ENCODE measurements around the gene JAK1.
"Not testable (repeated sequence)": the region's sequence is repeated elsewhere in the genome, so short reads cannot be mapped to it uniquely, and the experiment has no call there.

Gene JAK1

DNA sequence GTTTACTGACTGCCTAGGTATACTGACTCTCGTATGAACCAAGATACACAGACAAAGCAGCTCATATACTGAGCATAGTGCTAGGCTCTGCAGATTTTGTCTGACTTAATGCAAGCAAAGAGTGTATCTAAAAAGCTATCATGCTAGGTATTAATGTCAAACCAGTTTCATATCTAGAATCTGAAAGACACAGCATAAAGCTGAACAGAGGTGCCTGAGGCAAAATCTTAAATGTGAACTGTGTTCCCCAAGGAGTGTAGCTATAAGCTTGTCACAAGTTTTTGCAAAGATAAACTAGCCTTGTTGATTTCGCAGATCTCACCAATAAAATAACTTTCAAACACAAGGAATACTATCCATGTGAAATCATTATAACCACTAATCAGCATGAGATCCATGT is 18.1 kb downstream of the JAK1 start:
- no peak for DNase-seq

DNA sequence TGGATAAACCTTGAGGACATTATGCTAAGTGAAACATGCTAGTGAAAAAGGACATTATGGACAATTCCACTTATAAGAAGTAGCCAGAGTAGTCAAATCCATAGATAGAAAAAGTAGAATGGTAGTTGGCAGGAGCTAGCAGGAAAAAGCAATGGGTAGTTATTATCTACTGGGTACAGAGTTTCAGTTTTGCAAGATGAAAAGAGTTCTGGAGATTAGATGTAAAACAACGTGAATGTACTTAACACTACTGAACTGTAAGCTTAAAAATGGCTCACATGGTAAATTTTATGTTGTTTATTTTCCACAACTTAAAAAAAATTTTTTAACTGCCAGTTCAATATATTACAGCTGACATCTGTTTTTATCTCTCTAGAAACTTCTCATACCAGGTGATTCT is 19.4 kb downstream of the JAK1 start:
- DNase-seq: no peak

DNA sequence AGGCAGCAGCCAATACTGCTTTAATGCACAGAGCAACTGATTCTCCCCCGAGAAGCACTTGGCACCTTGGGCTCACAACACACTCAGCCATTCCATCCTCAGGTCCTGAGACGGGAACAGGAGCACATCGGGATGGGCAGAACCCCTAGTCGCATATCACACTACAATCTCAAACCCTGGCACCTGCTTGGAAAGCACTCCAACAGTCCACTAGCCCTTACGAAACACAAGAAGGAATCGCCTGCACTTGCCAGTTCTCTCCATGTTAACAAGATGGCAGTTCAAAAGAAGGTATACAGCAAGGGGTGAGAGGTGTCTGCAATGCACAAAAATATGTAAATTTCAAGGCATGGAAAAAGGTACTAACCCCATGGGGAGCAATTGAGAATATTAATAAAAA is 21.4 kb downstream of the JAK1 start:
- no peak for DNase-seq

DNA sequence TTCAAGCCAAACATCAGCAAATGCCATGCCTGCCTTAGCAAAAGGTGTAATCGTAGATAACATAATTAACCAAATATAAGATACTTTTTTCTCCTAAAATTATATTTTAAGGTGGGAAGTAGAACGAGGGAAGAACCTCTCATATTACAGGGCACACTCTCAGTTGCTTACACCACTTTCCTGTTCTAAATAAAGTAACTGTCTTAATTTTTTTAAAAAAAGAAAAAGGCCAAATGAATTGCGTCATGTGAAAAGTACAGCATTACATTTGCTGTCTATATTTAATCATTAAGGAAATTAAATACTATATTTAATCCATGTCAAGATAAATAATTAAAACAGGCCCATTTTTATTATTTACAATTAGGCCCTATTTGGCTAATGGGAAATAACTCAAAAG is 23.7 kb downstream of the JAK1 start:
- DNase-seq: no peak

DNA sequence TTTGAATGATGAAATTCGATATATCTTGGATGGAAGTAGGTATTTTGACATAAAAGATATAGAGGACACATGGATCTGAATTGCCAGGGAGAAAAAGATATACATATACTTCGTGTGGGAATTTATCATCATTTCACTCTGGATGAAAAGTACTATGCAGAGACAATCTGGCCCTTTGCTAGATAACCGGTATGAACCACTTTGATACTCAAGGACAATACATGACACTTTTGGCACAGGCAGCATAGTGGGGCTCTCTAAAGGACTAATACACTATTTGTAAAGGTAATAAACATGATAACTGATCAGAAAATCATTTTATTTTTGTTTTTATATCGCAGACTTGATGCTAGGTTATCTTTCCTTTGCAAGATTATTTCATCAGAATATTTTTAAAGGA is 24.2 kb downstream of the JAK1 start:
- DNase-seq: no peak

DNA sequence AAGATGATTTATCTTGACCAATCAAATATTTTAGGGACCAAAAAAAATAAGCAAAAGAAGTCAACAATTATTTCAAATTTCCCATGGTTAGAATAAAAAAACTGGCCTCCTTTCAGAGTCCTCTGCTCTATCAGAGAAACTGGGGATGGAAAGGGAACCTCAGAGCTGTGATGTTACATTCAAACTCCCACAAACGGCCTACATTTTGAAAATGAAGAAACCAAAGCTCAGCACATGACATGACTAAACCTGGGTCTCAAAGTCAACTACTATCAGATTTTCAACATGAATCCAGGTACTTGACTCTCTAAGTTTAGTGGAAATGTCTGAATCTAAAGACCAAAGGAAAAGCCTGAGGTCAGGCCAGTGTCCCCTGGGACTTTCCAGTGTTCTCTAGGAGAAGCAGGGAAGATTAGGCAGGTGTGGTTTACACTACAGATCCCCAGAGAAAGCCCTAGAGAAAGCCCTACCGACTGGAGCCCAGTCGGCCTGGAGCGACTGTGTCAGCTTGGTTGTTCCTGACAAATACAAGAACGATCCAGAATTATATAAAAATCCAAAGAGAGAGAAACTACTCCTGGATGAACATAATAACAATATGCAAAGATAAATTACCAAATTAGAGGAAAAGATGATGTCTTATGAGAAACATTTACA is 24.8 kb downstream of the JAK1 start:
- no peak for DNase-seq

DNA sequence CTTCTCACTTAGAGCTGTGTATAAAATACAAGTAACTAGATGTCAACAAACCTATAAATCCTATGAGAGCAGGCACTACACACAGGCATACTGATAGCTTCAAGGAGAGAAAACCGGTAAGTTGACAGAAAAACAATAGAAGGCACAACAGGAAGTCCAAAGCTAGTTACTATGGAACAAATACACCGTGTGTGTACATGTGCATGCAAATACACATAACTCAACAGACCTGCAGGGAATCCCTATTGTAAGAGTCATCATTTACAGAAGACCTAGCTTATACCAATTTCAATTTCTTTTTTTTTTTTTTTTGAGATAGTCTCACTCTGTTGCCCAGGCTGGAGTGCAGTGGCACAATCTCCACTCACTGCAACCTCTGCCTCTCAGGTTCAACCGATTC is 26.3 kb downstream of the JAK1 start:
- DNase-seq: no peak

DNA sequence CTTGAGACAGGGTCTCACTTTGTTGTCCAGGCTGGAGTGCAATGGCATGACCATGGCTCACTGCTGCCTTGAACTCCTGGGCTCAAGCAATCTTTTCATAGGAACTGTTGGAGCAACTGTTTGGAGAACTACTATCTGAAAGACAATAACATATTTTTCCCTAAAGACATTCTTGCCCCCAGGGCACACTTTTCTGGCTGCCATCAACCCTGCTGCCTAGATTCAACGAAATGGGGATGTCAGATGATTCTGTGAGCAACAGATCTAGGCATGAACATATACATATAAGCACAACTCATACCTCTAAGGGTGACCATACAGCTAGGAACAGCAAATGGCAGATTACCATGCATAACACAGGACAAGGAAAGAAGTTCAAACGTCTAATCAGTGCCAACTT is 27.4 kb downstream of the JAK1 start:
- no peak for DNase-seq

DNA sequence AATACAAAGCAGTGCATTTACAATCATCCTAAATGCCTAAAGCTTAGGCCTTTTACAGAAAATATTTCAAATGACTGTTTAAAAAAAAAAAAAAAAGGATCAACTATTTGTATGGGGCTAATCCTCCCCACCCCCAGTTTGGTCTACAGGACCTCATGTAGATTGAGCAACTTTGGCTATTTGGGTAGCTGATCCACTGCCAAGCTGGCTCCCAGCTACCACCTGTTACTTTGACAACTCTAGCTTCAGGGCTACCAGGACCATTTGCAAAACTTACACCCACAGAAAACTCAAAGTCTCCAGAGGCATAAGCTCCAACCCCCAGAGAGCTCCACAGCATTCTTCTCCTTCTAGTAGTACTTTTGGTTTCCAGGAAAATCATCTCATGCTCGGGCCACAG is 29.4 kb downstream of the JAK1 start:
- DNase-seq: no peak

DNA sequence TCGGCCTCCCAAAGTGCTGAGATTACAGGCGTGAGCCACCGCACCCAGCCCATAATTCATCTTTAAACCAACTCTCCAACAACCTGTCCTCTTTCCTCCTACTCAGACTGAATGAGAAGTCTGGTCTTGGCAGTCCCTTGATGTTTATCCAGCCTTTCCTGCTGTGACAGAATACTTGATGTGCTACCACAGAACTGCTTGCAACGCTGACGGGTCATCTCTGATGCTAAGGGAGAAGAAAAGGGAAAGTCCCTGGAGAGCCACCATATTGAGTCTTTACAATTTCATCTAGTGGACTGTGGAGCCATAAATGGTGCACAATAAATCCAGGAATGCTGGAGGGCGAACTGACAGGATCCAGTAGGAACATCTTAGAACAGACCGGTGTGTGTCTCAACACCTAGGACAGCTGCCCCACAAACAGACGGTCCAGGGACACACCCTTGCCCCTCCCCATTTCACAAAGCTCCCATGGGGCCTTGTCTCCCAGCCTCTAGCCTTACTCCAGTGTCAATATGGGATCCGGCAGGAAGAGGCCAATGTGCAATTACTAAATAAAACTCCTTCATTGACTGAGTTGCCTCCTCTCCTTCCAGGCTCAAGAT is 30.7 kb downstream of the JAK1 start:
- DNase-seq: no peak

DNA sequence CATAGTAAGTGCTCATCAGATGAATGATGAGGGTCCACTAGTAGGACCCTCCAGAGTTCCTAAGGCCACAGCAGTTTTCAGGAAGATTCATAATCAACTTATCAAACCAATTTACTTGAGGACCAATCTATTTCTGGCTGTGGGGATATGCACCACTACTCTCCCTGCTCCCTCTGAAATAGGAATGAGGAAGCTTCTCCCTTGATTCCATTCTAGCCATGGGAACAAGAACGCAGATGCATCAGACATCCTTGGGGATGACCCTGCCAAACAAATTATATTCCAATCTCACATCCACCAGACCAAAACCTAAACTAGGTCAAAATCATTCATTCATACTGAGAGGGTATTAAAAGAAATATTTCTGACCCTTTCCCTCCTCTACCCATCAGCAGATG is 31.5 kb downstream of the JAK1 start:
- DNase-seq: no peak

DNA sequence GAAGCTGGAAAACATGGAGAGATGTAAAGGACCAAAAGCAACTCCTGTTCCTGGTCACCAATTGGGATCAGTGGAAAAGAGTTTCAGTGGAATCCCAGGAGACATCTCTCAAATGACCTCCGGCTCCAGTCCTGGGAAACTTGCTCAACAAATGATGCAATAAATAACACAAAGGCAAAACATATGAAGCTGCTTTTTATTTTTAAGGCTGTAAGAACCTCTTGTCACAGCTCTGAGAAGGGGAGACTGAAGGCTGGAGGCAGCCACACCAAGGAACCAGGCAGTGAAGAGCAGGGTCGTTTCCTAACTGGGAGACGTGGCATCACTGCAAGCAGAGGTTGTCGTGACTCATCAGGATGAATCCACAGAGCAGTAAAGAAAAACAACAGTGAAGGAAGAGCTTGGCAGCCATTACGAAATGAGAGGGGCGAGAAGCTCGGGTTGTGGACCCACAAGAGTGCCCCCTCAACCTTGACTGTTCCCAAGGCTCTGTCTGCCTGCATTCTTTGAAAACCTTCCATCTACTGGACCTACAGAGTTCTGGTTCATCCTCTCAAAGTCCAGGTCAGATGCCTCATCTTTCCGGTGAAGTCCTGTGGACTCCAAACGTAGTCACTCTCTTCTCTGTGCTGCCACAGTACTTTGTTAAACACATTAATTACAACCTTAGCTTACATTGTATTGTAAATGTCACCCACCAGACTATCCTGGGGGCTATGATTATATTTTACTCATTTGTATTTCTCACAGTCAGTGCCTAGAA is 32.1 kb downstream of the JAK1 start:
- DNase-seq: no peak

DNA sequence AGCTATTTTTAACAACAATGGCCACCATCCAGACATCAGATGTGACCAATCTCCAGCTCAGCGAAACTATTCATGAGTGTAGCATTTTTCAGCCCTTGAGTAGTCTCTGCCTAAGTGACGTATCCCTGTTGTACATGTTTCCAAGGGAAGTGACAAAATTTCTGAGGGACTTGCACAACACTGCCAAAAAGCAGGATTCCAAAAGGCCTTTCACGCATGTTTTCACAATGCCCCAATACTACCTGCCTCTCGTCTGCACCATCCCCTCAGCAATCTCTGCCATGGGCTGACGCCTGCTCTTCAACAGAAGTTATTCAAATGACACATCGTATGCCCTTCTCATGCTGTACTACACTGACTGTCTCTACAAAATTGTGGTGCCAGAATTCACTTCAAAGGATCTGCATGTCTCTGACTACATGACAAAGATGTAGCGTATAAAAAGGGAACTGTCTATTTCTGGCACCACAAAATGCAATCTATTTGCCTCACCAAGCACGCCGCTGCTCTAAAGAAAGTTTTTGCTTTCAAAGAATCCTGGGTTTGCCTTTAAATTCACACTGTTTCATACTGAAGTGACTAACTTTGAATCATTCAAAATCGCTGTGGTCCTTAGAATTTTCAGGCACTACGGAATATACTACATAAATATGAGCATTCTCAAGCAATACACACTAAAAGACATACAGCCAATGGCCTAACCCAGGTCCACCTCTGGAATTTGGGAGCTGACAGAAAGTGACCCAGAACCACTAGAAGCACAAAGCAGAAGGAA is 32.9 kb downstream of the JAK1 start:
- DNase-seq: peak in 1 of 2 experiments; percentile 12

DNA sequence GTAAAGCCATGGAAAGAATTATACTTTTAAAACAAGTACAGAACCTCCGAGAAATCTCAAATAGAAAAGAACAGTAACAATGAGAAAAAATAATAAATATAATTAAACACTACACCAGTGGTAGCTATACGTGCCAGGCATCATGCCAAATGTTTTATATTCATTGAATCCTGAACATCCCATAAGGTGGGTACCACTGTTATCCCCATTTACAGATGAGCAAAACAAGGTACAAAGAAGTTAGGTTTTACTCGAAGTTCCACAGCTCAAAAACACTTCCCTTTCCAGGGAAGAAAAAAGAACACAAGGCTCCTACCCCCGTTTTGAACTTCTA is 33.4 kb downstream of the JAK1 start:
- no peak for DNase-seq

DNA sequence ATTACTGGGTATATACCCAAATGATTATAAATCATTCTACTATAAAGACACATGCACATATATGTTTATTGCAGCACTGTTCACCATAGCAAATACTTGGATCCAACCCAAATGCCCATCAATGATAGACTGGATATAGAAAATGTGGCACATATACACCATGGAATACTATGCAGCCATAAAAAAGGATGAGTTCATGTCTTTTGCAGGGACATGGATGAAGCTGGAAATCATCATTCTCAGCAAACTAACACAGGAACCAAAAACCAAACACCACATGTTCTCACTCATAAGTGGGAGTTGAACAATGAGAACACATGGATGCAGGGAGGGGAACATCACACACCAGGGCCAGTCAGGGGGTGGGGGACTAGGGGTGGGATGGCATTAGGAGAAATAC is 35.7 kb downstream of the JAK1 start:
- DNase-seq: not testable (repeated sequence)

DNA sequence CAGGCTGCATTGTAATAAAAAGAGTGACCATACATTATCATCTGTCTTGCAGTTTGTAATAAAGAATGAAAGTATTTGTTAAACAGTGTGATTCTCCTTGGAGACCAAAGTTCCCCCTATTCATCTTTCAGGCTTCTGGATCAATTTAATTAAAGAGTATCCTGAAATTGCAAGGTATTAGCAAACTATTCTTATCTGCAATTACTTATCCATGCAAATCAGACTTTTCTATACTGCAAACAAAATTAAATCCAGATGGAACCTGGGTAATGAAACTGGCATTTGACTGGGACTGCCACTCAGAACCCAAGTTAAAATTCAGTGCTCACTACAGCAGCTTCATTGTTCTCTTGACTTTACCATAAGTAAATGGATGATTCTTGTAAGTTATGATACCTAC is 37.1 kb downstream of the JAK1 start:
- no peak for DNase-seq

DNA sequence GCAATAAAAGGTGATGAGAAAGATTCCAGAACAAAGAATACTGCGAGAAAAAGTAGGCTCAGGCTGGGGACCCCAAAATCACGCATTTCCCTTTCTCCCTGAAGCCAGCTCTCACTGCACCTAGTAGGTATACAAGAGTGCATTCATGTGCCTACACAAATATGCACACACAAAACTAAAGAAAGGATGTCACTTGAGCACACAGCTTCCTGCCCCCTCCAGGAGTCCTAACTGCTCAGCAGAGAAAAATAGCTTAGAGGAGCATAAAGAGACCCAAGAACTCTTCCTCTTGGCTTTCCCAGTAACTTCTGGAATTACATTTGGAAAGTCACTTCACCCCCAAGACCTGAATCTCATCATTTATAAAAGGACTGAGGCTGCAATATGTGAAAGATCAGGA is 38.0 kb downstream of the JAK1 start:
- DNase-seq: no peak

DNA sequence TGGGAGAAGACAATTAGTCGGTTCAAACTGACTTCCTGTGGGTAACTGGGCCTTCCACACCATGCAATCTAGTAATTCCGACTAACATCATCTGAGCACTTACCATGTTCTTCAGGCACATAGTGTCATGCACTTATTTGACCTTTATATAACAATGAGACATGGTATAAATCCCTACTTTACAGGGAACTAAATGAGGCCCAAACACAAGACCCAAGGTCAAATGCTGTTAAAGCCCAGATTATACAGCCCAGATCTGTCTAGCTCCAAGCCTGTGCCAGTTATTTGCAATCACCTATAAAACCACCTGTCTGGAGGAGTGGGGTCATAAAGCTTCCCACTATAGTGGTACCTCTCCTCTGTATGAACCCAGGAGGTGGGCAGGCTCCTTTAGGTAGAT is 40.8 kb downstream of the JAK1 start:
- DNase-seq: no peak

DNA sequence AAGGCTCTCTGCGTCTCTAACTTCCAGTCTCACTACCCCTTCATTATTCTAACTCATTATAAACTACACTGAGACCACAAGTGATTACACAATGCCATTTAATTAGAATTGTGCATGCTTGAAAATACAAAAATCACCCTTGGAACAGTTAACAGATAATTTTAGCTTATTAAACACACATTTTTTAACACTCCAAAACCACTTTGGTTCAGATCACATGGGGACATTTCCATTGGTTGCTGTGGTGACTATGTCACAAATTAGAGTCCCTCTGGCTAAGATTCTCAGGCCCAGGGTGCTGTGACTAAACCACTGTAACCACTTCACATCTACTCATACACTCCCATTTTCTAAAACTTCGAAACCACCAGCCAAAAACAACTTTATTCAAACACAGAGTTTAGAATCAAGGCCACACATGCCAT is 43.0 kb downstream of the JAK1 start:
- DNase-seq: peak in 1 of 2 experiments; percentile 7

DNA sequence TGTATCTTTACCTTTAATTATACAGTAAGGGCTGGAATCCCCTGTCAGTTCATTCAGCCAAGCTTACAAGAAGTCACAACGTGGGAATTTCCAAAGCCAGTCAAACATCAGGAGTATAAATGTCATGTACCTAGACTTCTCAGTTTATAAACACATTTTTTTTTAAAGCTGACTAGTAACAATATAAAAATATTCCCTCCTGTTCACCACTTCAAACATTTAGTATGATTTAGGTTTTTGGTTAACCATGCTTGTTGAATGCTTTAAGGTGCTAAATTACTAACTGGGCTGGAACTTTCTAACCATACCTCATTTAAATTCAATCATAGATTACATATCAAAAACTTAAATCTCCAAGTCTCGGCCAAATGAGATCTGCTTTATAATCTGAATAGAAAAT is 44.0 kb downstream of the JAK1 start:
- DNase-seq: no peak

DNA sequence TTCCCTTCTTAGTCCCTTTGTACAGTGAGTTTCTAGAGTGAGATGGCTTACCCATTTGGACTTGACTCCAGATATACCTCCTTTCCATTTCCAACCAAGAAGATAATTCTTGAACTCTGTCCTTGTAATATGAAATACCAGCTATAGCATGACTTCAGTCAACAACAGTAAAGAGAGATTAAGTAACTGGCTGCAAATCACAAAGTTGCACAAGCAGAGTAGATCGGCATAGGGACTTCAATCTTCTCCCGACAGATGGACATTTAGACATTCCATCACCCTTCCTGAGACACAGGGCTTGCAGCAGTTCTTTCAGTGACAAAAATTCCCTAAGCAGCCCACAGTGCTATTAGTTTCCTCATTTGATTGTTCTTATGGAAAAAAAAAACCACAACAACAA is 44.6 kb downstream of the JAK1 start:
- DNase-seq: no peak

DNA sequence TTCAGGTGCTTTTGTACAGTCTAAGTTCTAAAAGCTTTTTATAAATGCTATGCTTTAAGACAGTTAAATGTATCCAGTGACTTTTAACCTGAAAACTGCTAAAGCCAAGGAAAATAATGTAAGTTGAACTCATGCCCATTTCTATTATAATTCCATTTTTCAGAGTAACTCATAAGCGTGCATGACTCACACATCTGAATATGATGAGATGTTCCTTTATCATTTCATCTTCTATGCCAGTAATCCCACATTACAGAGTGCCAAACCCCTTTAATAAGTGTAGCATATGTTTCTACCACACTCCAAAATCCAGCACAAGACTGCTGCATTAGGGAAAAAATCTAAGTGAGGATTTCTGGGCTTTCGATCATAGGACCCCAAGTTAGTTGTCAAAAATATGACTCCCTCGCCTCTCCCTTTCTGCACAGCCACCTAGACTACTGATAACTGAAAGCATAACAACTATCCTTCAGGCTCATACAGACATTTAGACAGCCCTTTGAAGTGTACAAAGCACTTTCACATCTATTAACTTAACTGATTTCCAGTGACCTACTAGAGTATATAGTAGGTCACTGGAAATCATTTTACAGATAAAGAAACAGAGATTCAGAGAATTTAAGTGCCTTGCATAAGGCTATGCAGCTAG is 45.3 kb downstream of the JAK1 start:
- DNase-seq: no peak

DNA sequence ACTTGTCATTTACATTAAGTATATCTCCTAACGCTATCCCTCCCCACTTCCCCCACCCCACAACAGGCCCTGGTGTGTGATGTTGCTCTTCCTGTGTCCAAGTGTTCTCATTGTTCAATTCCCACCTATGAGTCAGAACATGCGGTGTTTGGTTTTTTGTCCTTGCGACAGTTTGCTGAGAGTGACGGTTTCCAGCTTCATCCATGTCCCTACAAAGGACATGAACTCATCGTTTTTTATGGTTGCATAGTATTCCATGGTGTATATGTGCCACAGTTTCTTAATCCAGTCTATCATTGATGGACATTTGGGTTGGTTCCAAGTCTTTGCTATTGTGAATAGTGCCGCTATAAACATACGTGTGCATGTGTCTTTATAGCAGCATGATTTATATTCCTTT is 47.2 kb downstream of the JAK1 start:
- DNase-seq: not testable (repeated sequence)

Measured in stimulated activated CD4-positive, alpha-beta T cell treated with anti-CD3 and anti-CD28 coated beads, Interleukin-4, amount 100 ng/mL, for 4 hours (primary cell).